Activated CD4-positive, alpha-beta T cell treated with anti-CD3 and anti-CD28 coated beads for 36 hours (primary cell): ENCODE data around the gene ZP1. TPM values are rescaled to one million over a fixed set of nuclear protein-coding genes. Genes with fewer than 3 reads are reported as not detected.
"Not testable (repeated sequence)": the region's sequence is repeated elsewhere in the genome, so short reads cannot be mapped to it uniquely, and the experiment has no call there.

Experiments
- ATAC-seq: fragments of 200-7000 bp; cut with Tn5 transposase; one replicate; pipeline ENCODE4 v1.10.0; 2021; ENCODE audit warnings: mild to moderate bottlenecking, moderate library complexity
- CTCF ChIA-PET: fragments of 350-600 bp; sonication (Branson Sonifier 250); formaldehyde crosslinking; loops from one replicate; lab custom pipeline; 2021; ENCODE audit warnings: antibody characterized with exemption; lab: Charles Lee
- POLR2A ChIA-PET: fragments of 350-600 bp; sonication (Branson Sonifier 250); formaldehyde crosslinking; loops from one replicate; lab custom pipeline; 2021; ENCODE audit warnings: antibody characterized with exemption, inconsistent platforms; lab: Charles Lee
- DNase-seq: peaks from one replicate; pipeline ENCODE4 v3.0.0-alpha.2; 2020
- H3K27ac Mint-ChIP-seq: one replicate; pipeline ENCODE4 v1.8.0; 2021; ENCODE audit warnings: mixed read lengths
- H3K27me3 Mint-ChIP-seq: one replicate; pipeline ENCODE4 v1.8.0; 2021; ENCODE audit warnings: mixed read lengths
- H3K36me3 Mint-ChIP-seq: one replicate; pipeline ENCODE4 v1.8.0; 2021; ENCODE audit warnings: low read depth, mixed read lengths
- H3K4me1 Mint-ChIP-seq: one replicate; pipeline ENCODE4 v1.8.0; 2021; ENCODE audit warnings: mixed read lengths
- H3K4me3 Mint-ChIP-seq: one replicate; pipeline ENCODE4 v1.8.0; 2021; ENCODE audit warnings: mild to moderate bottlenecking, moderate library complexity, mixed read lengths
- H3K9me3 Mint-ChIP-seq: one replicate; pipeline ENCODE4 v1.8.0; 2021; ENCODE audit warnings: low read depth, mixed read lengths
- intact Hi-C, 2 experiments: fragments of 100-400 bp; cut with DNase I in 1 of 2; cut with micrococcal nuclease in 1 of 2; formaldehyde crosslinking; loops; one replicate each; pipeline versions ENCODE4 v1.14.2 to v1.15.1; 2022 to 2024; cut with DNase I, micrococcal nuclease
- total RNA-seq, 2 experiments: library from RNA; stranded (reverse); gene quantifications; one replicate each; pipeline ENCODE4 v1.2.3, GENCODE V29; 2021

Gene ZP1
- not detected for total RNA-seq

- Mint-ChIP-seq H3K27me3 (no peaks in the 10 kb centered on the region), H3K9me3 (no peaks in the 10 kb centered on the region), H3K27ac (no peak within 1 kb of the TSS), H3K4me3 (no peak within 1 kb of the TSS), H3K4me1 (peaks cover 2% of the 10 kb centered on the region), H3K36me3 (no peaks in the 10 kb centered on the region)
- POLR2A ChIA-PET: no interaction called here
- CTCF ChIA-PET: interaction anchor here (0.7 to 1.1 kb wide), 2 partner anchors 20 to 36 kb away, joined by 3 to 4 read pairs; no protein-coding TSS in a partner anchor
- intact Hi-C loops: no loop called here
- ATAC-seq: no peak
- no peak for DNase-seq
Observed at GRCh38 chr11:60866911-60867870, at the start of gene ZP1. Gene ZP1, plus strand, starts transcription at chr11:60867542. Its CDS starts 20 bp downstream, at chr11:60867562.

GRCh38 chr11:60818057-60818456, 49.3 kb upstream of the ZP1 start:
- Mint-ChIP-seq H3K9me3 (peaks cover 5% of the 10 kb centered on the region), H3K4me1 (no peaks in the 10 kb centered on the region), H3K4me3 (no peak overlapping the region), H3K36me3 (no peaks in the 10 kb centered on the region), H3K27me3 (no peaks in the 10 kb centered on the region), H3K27ac (no peak overlapping the region)
- POLR2A ChIA-PET: no interaction called here
- ATAC-seq (no peak), DNase-seq (no peak)
- intact Hi-C loops: no loop called here
- CTCF ChIA-PET: interaction anchor here (0.5 to 0.9 kb wide), 2 partner anchors 13 to 772 kb away, joined by 3 read pairs; no protein-coding TSS in a partner anchor

GRCh38 chr11:60821827-60822599, 45.3 kb upstream of the ZP1 start:
- Mint-ChIP-seq H3K4me1 (no peaks in the 10 kb centered on the region), H3K27ac (no peak overlapping the region), H3K27me3 (no peaks in the 10 kb centered on the region), H3K36me3 (no peaks in the 10 kb centered on the region), H3K4me3 (no peak overlapping the region), H3K9me3 (no peaks in the 10 kb centered on the region)
- POLR2A ChIA-PET: no interaction called here
- DNase-seq (no peak), ATAC-seq (no peak)
- CTCF ChIA-PET: interaction anchor here (0.5 to 3.0 kb wide), 6 partner anchors 9 to 58 kb away, joined by 3 to 24 read pairs (median 4); partner anchors contain the start of gene CCDC86
- intact Hi-C loops: no loop called here

- H3K4me3 Mint-ChIP-seq, H3K4me1 Mint-ChIP-seq, H3K36me3 Mint-ChIP-seq, H3K27ac Mint-ChIP-seq, DNase-seq, intact Hi-C loops, ATAC-seq, H3K9me3 Mint-ChIP-seq, H3K27me3 Mint-ChIP-seq: not testable (repeated sequence)
- CTCF ChIA-PET: interaction anchor here (1.3 kb wide), 1 partner anchor 7 kb away, joined by 6 read pairs; no protein-coding TSS in a partner anchor
- POLR2A ChIA-PET: interaction anchor here (0.5 kb wide), 1 partner anchor 655 kb away, joined by 3 read pairs; no protein-coding TSS in a partner anchor
Observed at GRCh38 chr11:60823745-60824306, 43.5 kb upstream of the ZP1 start.

- no peaks in the 10 kb centered on the region for H3K27me3 Mint-ChIP-seq
- no peak overlapping the region for H3K4me3 Mint-ChIP-seq
- ChIA-PET POLR2A (no interaction called here), CTCF (interaction anchor here (0.6 to 1.2 kb wide), 3 partner anchors 13 to 479 kb away, joined by 3 to 5 read pairs (median 3); no protein-coding TSS in a partner anchor)
- intact Hi-C loops: no loop called here
- ATAC-seq: no peak
- no peaks in the 10 kb centered on the region for H3K36me3 Mint-ChIP-seq
- no peak overlapping the region for H3K27ac Mint-ChIP-seq
- H3K4me1 Mint-ChIP-seq: no peaks in the 10 kb centered on the region
- DNase-seq: no peak
- no peaks in the 10 kb centered on the region for H3K9me3 Mint-ChIP-seq
Observed at GRCh38 chr11:60825118-60825517, 42.2 kb upstream of the ZP1 start.

GRCh38 chr11:60825790-60826189, 41.6 kb upstream of the ZP1 start:
- H3K27ac Mint-ChIP-seq: no peak overlapping the region
- H3K9me3 Mint-ChIP-seq: no peaks in the 10 kb centered on the region
- H3K4me3 Mint-ChIP-seq: no peak overlapping the region
- no peaks in the 10 kb centered on the region for H3K27me3 Mint-ChIP-seq
- DNase-seq (no peak), ATAC-seq (no peak)
- no peaks in the 10 kb centered on the region for H3K4me1 Mint-ChIP-seq
- ChIA-PET POLR2A (no interaction called here), CTCF (interaction anchor here (1.0 kb wide), 1 partner anchor 62 kb away, joined by 3 read pairs; no protein-coding TSS in a partner anchor)
- intact Hi-C loops: no loop called here
- no peaks in the 10 kb centered on the region for H3K36me3 Mint-ChIP-seq

- peaks cover 6% of the 10 kb centered on the region for H3K27me3 Mint-ChIP-seq
- H3K9me3 Mint-ChIP-seq: no peaks in the 10 kb centered on the region
- ChIA-PET CTCF (interaction anchor here (0.7 to 4.1 kb wide), 44 partner anchors 8 to 571 kb away, joined by 3 to 74 read pairs (median 5); partner anchors contain the start of genes CYB561A3, TMEM132A, TMEM138 and TMEM216), POLR2A (no interaction called here)
- intact Hi-C loops: loop anchor here (1.0 to 10.0 kb wide), 11 partner anchors 53 to 555 kb away; partner anchors contain the start of gene VWCE (in 1 of the 2)
- H3K27ac Mint-ChIP-seq: no peak overlapping the region
- H3K4me3 Mint-ChIP-seq: no peak overlapping the region
- H3K4me1 Mint-ChIP-seq: peaks cover 8% of the 10 kb centered on the region
- no peaks in the 10 kb centered on the region for H3K36me3 Mint-ChIP-seq
- peak; percentile 14 for ATAC-seq
- DNase-seq: no peak
Observed at GRCh38 chr11:60830478-60831142, 36.7 kb upstream of the ZP1 start.

- DNase-seq (peak; percentile 90), ATAC-seq (peak; percentile 95)
- Mint-ChIP-seq H3K4me1 (peaks cover 8% of the 10 kb centered on the region), H3K27me3 (peaks cover 6% of the 10 kb centered on the region), H3K4me3 (no peak overlapping the region), H3K36me3 (no peaks in the 10 kb centered on the region), H3K9me3 (no peaks in the 10 kb centered on the region), H3K27ac (no peak overlapping the region)
- CTCF ChIA-PET: interaction anchor here (0.6 to 4.1 kb wide), 53 partner anchors 8 to 570 kb away, joined by 3 to 74 read pairs (median 4); partner anchors contain the start of genes CYB561A3, DDB1, TKFC and TMEM109
- POLR2A ChIA-PET: interaction anchor here (1.1 kb wide), 1 partner anchor 19 kb away, joined by 3 read pairs; no protein-coding TSS in a partner anchor
- intact Hi-C loops: loop anchor here (1.0 to 10.0 kb wide), 11 partner anchors 54 to 554 kb away; partner anchors contain the start of gene VWCE (in 1 of the 2)
Observed at GRCh38 chr11:60831143-60831500, 36.2 kb upstream of the ZP1 start.

- DNase-seq (peak; percentile 27), ATAC-seq (no peak)
- no peak overlapping the region for H3K27ac Mint-ChIP-seq
- no peaks in the 10 kb centered on the region for H3K36me3 Mint-ChIP-seq
- no peaks in the 10 kb centered on the region for H3K9me3 Mint-ChIP-seq
- POLR2A ChIA-PET: interaction anchor here (1.1 kb wide), 1 partner anchor 19 kb away, joined by 3 read pairs; no protein-coding TSS in a partner anchor
- peaks cover 6% of the 10 kb centered on the region for H3K27me3 Mint-ChIP-seq
- CTCF ChIA-PET: interaction anchor here (0.6 to 4.1 kb wide), 50 partner anchors 9 to 610 kb away, joined by 3 to 74 read pairs (median 4); partner anchors contain the start of genes CYB561A3, DDB1, TKFC and TMEM109
- peaks cover 8% of the 10 kb centered on the region for H3K4me1 Mint-ChIP-seq
- no peak overlapping the region for H3K4me3 Mint-ChIP-seq
- intact Hi-C loops: loop anchor here (1.0 to 10.0 kb wide), 11 partner anchors 54 to 554 kb away; partner anchors contain the start of gene VWCE (in 1 of the 2)
Observed at GRCh38 chr11:60831501-60832079, 35.8 kb upstream of the ZP1 start.
